Measurements from ENCODE around the gene MLLT3.

The MLLT3 gene

GRCh38 chr9:20557285-20557684 is 65.0 kb downstream of the MLLT3 start:
- no peak for DNase-seq (ENCODE audit: low read depth)

- DNase-seq (ENCODE audit: low read depth), result no peak
Observed at GRCh38 chr9:20553558-20554149, 68.6 kb downstream of the MLLT3 start.

DNA sequence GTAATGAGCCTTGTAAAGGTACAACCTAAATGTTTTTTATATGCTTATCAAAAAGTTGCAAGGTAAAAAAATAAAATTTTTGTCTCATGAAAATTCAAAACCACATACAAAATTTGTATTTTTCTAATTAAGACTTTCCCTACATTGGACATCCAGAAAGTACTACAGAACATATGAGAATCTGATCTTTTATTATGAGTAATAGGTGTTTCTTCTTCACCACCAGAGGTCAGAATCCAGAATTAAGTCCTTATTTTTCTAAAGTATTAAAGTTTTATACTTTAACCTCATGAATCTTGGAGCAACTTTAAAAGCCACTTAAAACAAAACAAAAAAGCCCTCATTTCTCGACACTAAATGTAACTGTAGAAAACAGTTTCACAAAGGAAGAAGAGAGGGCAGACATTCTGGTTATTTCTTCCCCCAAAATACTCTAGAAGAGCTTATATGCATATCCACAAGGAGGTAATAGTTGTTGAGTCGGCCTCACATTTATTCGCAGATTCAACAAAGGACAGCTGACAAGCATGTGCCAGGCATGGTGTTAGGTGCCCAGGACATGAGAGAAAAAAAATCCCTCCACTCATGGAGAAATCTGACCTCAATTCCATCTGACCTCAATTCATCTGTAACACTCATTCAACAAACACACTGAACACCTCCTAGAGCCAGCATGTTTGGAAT is 69.3 kb downstream of the MLLT3 start:
- no peak for DNase-seq (ENCODE audit: low read depth)

DNA sequence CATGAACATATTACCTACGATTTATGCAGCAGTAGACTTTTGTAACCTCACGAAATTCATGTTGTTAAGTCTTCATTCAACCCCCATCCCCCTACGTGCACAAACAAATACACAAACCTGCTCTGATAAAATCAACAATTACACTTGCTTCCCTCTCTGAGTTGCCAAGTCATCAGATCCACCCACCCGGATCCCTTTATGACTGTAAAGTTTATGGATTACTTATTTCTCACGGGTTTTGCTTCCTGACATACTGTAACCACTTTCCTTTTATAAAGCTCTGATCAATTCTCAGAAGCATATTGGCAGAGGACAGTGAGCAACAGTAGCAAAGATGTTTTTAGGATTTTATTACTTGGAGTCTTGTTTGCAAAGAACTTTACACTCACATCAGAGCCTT is 70.5 kb downstream of the MLLT3 start:
- no peak for DNase-seq (ENCODE audit: low read depth)

DNA sequence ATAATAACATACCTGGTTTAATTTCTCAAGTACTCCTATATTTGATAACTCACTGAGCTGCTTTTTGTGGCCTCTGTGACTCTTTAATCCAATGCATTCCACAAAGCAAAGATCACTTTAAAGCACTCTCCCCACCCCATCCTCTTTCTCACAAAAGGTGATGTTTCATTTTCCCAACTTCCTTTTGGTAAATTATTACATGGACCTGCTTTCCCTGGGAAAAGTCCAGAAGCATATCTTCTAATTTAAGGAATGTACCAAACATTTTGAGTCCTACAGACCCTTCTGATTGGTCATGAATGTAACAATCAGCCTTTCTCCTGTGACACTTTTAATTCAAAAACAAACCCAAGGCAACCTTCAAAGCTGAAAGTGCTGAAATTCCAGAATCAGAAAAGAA is 71.1 kb downstream of the MLLT3 start:
- no peak for DNase-seq (ENCODE audit: low read depth)

GRCh38 chr9:20550326-20550725 is 72.0 kb downstream of the MLLT3 start:
- no peak for DNase-seq (ENCODE audit: low read depth)

DNA sequence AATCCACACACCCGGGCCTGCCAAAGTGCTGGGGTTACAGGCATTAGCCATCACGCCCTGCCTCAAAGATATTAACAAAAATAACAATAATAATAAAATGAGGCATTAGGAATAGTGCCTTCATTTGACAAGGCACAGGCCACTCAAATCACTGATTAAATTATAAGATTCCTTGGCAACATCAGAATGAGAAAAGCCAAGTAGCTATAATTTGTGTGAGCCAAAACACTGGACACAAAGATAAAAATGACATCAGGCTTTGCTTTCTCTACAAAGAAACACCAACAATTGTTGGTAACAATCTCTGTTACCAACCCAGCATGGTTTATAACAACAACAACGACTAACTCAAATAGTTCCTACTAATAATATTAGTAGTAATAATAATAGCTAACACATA is 73.2 kb downstream of the MLLT3 start:
- DNase-seq (ENCODE audit: low read depth), result no peak

- DNase-seq (ENCODE audit: low read depth), result no peak
Observed at GRCh38 chr9:20545023-20545622, 77.2 kb downstream of the MLLT3 start.

DNA sequence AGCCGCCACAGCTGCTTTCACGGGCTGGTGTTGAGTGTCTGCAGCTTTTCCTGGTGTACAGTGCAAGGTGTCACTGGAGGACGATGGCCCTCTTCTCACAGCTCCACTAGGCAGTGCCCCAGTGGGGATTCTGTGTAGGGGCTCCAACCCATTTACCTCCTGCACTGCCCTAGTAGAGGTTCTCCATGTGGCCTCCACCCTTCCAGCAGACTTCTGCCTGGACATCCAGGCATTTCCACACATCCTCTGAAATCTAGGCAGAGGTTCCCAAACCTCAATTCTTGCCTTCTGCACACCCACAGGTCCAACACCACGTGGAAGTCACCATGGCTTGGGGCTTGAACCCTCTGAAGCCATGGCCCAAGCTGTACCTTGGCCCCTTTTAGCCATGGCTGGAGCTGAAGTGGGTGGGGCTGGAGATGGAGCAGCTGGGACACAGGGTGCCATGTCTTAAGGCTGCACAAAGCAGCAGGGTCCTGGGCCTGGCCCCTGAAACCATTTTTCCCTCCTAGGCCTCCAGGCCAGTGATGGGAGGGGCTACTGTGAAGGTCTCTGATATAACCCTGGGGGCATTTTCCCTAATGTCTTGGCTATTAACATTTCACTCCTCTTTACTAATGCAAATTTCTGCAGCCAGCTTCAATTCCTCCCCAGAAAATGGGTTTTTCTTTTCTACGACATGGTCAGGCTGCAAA is 82.0 kb downstream of the MLLT3 start:
- DNase-seq (ENCODE audit: low read depth), result no peak

GRCh38 chr9:20538956-20539355 is 83.3 kb downstream of the MLLT3 start:
- no peak for DNase-seq (ENCODE audit: low read depth)

- no peak for DNase-seq (ENCODE audit: low read depth)
Observed at GRCh38 chr9:20538092-20538491, 84.2 kb downstream of the MLLT3 start.

GRCh38 chr9:20537294-20537693 is 85.0 kb downstream of the MLLT3 start:
- DNase-seq (ENCODE audit: low read depth), result no peak

- no peak for DNase-seq (ENCODE audit: low read depth)
Observed at GRCh38 chr9:20532584-20532983, 89.7 kb downstream of the MLLT3 start.

DNA sequence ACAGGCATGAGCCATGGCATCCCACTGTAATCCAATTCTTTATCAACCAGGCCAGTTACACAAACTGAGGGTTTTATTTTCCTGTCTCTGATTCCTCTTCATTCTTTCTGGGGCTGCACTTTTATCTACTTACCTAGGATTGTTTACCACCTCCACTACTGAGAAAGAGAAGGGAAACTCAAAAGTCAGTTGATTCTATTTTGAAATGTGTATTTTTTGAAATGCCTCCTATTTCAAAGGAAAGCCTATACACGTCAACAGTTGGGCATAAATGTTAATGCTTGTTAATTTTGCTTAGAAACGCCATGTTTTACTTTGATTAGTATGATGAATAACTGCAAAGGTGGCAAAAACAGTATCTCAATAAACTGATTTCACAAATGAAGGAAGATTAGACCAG is 92.5 kb downstream of the MLLT3 start:
- DNase-seq (ENCODE audit: low read depth), result no peak

DNA sequence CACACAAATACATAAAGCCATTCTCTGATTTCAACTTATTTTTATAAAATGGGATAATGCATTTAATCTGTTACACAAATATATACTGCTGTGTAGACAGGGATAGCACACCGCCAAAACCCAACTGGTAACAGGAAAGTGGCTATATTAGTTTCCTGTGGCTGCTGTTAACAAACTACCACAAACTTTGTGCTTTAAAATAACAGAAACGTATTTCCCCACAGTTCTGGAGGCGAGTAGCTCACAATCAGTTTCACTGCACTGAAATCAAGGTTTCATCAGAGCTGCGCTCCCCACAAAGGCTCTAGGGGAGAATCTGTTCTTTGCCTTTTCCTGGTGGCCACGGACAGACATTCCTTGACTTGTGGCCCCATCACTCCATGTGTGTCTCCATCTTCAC is 94.0 kb downstream of the MLLT3 start:
- DNase-seq (ENCODE audit: low read depth), result no peak

DNA sequence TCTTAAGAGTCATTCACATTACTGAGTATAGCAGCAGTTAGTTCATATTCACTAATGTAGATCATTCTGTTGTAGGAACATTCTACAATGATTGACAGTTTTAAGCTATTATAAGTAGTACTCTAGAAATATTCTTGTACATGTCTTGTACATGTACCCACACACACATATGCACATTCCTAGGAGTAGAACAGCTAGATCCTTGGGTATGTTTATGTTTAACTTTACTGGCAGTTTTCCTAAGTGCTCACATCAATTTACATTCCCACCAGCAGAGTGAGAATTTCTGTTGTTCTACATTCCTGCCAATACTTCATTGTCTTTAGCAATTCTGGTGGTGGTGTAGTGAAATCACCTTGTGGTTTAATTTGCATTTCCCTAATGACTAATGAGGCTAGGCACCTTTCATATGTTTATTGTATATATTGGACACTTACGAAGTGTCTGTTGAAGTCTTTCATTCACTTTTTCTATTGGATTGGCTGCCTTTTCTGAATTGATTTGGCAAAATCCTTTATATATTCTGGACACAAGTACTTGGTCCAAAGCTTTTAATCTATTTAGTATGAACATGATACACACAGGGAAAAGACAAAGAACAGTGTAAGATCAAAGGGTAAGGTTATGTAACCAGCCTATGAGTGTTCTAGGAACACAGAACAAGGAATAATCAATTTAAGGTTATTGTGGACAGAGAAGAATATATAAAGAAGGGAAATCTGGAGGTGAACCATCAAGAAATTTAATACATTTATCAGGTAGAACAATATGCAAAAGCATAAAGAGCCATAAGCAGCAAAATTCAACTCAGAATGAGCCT is 95.6 kb downstream of the MLLT3 start:
- no peak for DNase-seq (ENCODE audit: low read depth)

GRCh38 chr9:20524776-20525175 is 97.5 kb downstream of the MLLT3 start:
- no peak for DNase-seq (ENCODE audit: low read depth)

DNA sequence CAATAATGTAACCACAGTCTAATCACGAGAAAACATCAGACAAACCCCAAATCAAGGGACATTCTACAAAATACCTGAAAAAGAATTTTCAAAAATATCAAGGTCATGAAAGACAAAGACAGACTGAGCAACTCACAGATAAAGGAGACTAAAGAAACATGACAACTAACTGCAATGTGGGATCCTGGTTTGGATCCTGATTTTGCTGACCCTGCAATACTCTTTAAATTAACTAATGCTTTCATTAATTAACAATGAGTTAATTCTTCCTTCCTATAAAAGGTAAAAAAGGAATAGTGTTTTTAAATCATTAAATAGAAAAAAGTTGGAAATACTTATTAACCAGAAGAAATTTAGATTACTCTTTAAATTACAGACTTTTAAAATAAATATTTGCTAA is 103.6 kb downstream of the MLLT3 start:
- no peak for DNase-seq (ENCODE audit: low read depth)

DNA sequence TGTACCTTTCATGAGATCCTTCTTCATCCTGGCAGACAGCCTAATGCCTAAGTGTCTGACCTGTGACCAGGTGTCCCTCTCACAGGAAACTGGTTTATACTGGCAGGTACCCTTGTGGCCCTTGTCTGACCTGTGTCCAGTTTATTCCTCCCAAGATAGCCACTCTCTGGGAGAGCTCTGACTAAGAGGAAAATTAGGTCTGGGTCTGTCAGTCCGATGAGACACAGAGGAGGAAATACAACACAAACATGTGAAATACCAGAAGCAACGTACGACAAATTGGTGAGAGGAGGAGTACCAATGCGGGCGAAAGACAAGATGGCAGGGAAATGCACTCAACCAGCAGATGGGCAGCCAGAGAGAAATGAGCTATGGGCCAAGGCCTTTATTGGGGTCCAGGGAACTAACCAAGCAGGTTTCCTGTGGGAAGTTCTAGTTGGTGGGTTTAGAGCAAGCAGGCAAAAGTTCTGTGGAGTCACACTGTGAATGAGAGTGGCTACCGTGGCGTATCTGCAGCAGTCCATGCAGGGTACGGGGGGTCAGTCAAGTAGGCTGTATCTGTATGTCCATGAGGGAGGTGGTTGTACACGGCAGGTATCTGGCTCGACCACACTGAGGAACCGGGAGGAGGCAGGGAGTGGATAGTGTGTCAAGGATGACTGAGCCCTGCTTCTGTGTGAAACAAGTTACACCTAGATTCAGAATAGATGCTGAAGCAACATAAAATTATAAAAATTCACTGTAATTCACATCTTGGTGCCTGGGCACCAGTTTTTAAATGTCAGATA is 109.0 kb downstream of the MLLT3 start:
- no peak for DNase-seq (ENCODE audit: low read depth)

DNA sequence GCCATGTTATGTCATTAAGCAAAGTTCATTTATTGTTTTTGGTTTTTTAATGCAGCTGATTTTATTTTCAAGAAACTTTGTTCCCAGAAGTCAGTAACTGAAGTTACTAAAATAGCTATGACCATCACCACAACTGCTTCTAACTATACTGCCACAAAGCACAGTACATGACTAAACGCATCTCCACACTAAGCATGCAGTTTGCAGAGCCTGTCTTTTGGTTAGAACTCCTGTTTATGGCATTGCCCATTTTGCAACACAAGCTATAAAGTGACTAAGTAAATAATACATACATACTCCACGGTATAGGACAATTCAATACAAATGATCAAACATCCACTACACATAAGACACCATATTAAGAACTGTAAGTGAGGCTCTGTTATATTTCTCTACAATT is 109.7 kb downstream of the MLLT3 start:
- DNase-seq (ENCODE audit: low read depth), result no peak

GRCh38 chr9:20512106-20512505 is 110.2 kb downstream of the MLLT3 start:
- no peak for DNase-seq (ENCODE audit: low read depth)

GRCh38 chr9:20511686-20512085 is 110.6 kb downstream of the MLLT3 start:
- DNase-seq (ENCODE audit: low read depth), result no peak
